Adipose tissue (tissue), 3 donors: ENCODE results near the gene LRCH3. TPM values are rescaled to one million over a fixed set of nuclear protein-coding genes. Genes with fewer than 3 reads are reported as not detected.
A peak's percentile ranks its signal among the peaks of the same experiment; 100 is the strongest.

Experiments
- H3K27ac ChIP-seq: one replicate; pipeline ENCODE4 v1.5.1; 2013; ENCODE audit warnings: low read depth, low read length
- WGBS, 3 donors: extraction: QIAGEN DNeasy Blood & Tissue Kit; methylation state at CpG; one replicate each; pipeline ENCODE4 v1.1.7; 2013; 5-methylcytosine and 5-hydroxymethylcytosine counted together
- polyA plus RNA-seq, 3 donors: library from polyadenylated mRNA; stranded (reverse); fragments of 200-250 nt; gene quantifications; one replicate each; pipeline ENCODE4 v1.2.3, GENCODE V29; 2013
- donor health status: healthy with polysubstance abuse.
- donor health status: Bipolar disorder and iron deficiency.
- donor health status: healthy.

Gene LRCH3
- 10 to 100 TPM in 2 of 3 donors, 1 to 10 TPM in 1; 7.2 to 16.5 (median 10.5) TPM for polyA plus RNA-seq

- 0 to 1% (median 0%) methylated on average over 69 to 83 of the region's 83 CpGs for WGBS, 3 donors
- H3K27ac ChIP-seq: peak within 1 kb of the TSS; percentile 3
These were observed at the start of gene LRCH3 for GRCh38 chr3:197791113-197791891. LRCH3 (plus strand) TSS chr3:197791254; CDS start chr3:197791279, 25 bp downstream.

- 90 to 100% (median 96%) methylated on average over 3 of the region's 3 CpGs for WGBS, 3 donors
- no peak overlapping the region for H3K27ac ChIP-seq
These were observed 48.3 kb upstream of the LRCH3 start for GRCh38 chr3:197742787-197743186.

- no peak overlapping the region for H3K27ac ChIP-seq
- WGBS, 3 donors: 81 to 90% (median 87%) methylated on average over 3 of the region's 3 CpGs
These were observed 44.8 kb upstream of the LRCH3 start for GRCh38 chr3:197746209-197746608.

GRCh38 chr3:197746801-197747237 lies 44.2 kb upstream of the LRCH3 start:
- H3K27ac ChIP-seq: no peak overlapping the region

DNA sequence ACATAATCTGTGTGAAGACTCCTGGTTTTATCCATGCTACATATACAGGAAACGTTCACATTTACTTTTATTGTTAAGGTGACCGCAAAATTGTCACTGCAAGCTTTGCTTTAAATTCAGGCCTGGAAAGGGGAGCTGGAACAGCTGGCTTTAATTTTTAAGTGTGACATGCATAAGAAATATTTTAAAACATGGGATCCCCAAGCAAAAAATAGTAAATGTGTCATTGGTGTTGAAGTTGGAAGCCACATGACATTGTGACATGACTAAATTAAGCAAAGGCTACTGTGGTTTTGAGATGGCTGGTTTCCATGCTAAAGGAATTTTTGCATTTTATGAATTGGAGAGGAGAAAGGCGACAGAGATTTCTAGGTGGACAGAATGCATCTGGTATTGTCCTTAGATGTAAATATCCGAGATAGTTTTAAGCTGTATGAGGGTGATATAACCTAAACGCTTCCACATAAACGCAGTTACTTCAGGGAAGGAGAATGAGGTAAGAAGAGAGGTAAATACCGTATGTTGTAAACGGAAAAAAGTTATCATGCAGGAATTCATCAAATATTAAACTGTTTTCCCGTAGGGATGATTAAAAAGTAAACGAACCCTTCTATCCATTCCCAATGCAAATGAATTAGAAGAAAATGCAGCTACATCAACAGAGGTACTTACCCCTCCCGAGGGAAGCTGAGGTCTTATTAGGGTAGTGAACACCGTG lies 42.3 kb upstream of the LRCH3 start:
- 20 to 27% (median 26%) methylated on average over 12 of the region's 12 CpGs for WGBS, 3 donors
- no peak overlapping the region for H3K27ac ChIP-seq

More at GRCh38 chr3:197746801-197747237, 44.2 kb upstream of the LRCH3 start:
- 55 to 70% (median 66%) methylated on average over 4 of the region's 4 CpGs for WGBS, 3 donors

DNA sequence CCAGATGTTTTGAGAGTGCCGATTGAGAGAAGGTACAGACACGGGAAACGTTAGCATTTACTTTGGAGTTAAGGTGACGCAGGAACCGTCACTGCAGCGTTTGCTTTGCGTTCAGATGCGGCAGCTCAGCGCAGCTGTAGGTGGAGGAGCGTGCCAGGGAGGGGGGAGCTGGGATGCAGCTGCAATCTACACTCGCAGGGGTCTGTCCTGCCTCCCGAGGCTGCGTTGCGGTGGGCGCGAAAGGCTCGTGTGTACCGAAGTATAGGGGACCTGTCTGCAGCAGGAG lies 41.8 kb upstream of the LRCH3 start:
- 0 to 1% (median 1%) methylated on average over 18 of the region's 18 CpGs for WGBS, 3 donors
- no peak overlapping the region for H3K27ac ChIP-seq

DNA sequence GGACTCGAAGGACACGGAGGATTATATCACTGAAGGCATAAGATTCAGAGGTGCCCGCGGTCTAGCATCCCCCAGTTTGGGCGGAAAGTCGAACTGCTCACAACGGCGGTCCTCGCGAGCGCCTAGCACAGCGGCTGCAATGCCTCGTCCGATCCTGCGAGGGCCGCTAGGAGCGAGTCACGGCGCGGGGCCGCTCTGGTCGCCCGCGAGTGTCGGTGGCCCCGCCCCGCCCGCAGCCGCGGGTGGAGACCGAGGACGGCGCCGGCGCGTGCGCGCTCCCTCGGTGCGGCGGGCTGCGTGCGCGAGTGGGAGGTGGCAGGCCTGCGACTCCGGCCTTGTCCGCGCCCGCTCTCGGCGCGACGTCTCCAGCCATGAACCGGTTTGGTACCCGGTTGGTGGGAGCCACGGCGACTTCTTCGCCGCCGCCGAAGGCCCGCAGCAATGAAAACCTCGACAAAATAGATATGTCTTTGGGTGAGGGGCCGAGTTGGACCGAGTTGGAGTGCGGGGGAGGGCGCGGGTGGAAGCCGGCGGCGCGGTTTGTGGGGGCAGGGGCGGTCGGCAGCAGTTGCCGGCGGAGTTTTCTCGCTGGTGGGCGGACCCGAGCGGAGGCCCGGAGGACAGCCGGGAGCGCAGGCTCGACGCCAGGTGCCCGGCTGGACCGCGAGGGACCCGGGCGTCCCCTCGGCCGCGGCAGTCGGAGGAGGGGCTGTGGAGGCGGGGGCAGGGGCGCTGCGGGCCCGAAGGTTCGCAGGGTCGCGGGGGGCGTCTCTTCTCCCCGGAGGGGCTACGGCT lies 41.3 kb upstream of the LRCH3 start, which contains the start of gene FYTTD1:
FYTTD1 (plus strand) TSS at position 283 of the 795 bp plus-strand sequence; CDS start at position 372, 89 bp downstream.
- peak within 1 kb of the TSS; percentile 93 for H3K27ac ChIP-seq
- 0% methylated on average over 81 to 103 of the region's 104 CpGs for WGBS, 3 donors

DNA sequence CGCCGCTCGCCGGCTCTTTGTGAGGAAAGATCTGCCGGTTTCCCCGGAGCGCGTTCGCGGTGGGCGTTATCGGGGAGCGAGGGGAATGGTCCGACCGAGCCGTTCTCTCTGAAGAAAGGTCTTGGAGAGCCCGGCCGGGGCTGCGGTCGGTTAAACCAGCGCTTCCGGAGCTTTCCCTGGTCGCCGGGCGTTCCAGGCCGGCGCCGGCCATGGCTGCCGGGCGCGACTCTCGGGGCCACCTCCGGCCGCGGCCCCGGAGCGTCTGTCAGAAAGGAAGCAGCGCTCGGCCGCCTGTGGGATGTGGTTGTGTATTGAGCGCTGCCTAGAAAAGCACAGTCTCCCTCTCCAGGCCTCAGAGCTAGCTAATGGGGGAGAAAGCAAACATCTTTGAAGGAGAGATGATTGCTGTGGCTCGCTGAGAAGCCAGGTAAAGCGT lies 40.6 kb upstream of the LRCH3 start:
- 0 to 1% (median 1%) methylated on average over 33 to 43 of the region's 43 CpGs for WGBS, 3 donors
- peak overlapping the region; percentile 93 for H3K27ac ChIP-seq

GRCh38 chr3:197750858-197751737 lies 40.0 kb upstream of the LRCH3 start:
- 2 to 3% (median 3%) methylated on average over 36 of the region's 36 CpGs for WGBS, 3 donors

GRCh38 chr3:197752107-197752506 lies 38.9 kb upstream of the LRCH3 start:
- 64 to 88% (median 84%) methylated on average over 5 of the region's 5 CpGs for WGBS, 3 donors
- H3K27ac ChIP-seq: no peak overlapping the region

More at GRCh38 chr3:197750858-197751737, 40.0 kb upstream of the LRCH3 start:
- peak overlapping the region; percentile 93 for H3K27ac ChIP-seq

DNA sequence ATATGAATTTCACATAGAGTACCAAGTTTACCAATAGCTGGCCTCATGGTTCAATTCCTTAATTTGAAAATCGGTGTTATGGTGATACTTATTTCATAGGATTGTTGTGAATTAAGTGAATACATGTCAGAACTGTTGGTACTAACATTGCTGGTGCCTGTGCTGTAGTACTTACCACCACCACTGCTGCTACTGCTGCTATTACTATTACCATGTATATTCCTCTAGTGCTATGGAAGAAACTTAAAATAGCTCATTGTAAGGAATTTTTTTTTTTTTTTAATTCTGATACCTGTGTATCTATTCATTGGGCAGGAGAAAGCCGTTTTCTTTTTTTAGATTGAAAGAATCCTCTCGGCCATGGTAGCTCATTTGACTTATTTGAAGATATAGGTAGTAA lies 37.8 kb upstream of the LRCH3 start:
- 81 to 93% (median 91%) methylated on average over 3 of the region's 3 CpGs for WGBS, 3 donors
- no peak overlapping the region for H3K27ac ChIP-seq

GRCh38 chr3:197756704-197757103 lies 34.4 kb upstream of the LRCH3 start:
- no peak overlapping the region for H3K27ac ChIP-seq
- 81 to 89% (median 89%) methylated on average over 3 of the region's 3 CpGs for WGBS, 3 donors

- no peak overlapping the region for H3K27ac ChIP-seq
- WGBS, 3 donors: 89 to 95% (median 94%) methylated on average over 4 of the region's 4 CpGs
These were observed 32.5 kb upstream of the LRCH3 start for GRCh38 chr3:197758512-197758911.

GRCh38 chr3:197761784-197762183 lies 29.3 kb upstream of the LRCH3 start:
- no peak overlapping the region for H3K27ac ChIP-seq

DNA sequence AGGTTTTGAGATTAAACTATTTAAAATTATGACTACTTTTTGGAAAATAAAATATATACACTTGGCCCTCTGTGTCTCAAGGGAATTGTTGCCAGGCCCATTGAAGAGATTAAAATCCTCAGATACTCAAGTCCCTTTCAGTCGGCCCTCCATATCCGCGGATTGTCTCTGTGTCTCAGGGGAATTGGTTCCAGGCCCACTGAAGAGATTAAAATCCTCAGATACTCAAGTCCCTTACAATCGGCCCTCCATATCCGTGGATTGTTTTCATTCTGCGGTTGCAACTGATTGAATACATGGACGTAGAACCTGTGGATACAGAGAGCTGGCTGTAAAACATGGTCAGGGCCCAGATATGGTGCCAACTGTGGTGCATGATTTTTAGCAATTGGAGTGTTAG lies 15.7 kb upstream of the LRCH3 start:
- H3K27ac ChIP-seq: no peak overlapping the region
- WGBS, 3 donors: 74 to 87% (median 78%) methylated on average over 7 of the region's 7 CpGs

- H3K27ac ChIP-seq: no peak overlapping the region
- 59 to 77% (median 70%) methylated on average over 4 of the region's 4 CpGs for WGBS, 3 donors
These were observed 8.8 kb upstream of the LRCH3 start for GRCh38 chr3:197782230-197782629.

DNA sequence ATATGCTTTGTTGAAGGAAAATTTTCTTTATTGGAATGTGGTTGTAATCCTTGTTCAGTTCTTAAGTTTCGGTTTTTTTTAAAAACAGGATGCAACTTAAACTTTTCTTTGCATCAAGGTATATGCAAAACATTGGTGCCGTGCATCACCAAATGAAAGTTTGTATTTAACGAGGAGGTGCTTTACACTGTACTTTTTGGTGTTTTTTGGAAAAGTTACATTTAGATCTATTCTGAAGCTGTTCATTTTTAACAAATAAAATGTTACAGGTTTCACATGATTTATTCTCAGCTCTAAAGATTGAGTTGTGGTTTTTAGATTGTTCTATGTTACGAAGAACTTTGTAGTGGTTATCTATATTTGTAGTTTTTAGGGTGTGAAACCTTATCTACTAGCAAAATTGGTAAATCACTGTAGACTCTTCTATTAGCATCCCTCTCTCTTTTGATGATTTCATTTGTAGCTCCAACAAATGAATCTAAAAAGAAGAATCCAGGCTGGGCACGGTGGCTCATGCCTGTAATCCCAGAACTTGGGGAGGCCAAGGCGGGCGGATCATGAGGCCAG lies 7.0 kb upstream of the LRCH3 start:
- no peak overlapping the region for H3K27ac ChIP-seq
- WGBS, 3 donors: 95 to 97% (median 97%) methylated on average over 7 of the region's 7 CpGs

GRCh38 chr3:197787412-197787811 lies 3.6 kb upstream of the LRCH3 start:
- 31 to 77% (median 55%) methylated on average over 1 of the region's 1 CpG for WGBS, 3 donors
- no peak overlapping the region for H3K27ac ChIP-seq
